ENCODE data around the gene PNMT. TPM values are rescaled to one million over a fixed set of nuclear protein-coding genes. Genes with fewer than 3 reads are reported as not detected.

PNMT gene
- total and polyA plus RNA-seq, 2 of the 13 experiments (the other 11 are each of a cell fraction or from before 2014, with no cell fraction given), result 0.25 TPM; not detected in 1

- TF ChIP-seq ZNF441 (CRISPR knock-in tag; IDR thresholded peaks at IDR 0.05; ENCODE audit: borderline replicate concordance), result no peak
- no peak for TF ChIP-seq PRDM15 (CRISPR knock-in tag; IDR thresholded peaks at IDR 0.05)
- TF ChIP-seq BCL3 (CRISPR knock-in tag; IDR thresholded peaks at IDR 0.05), result no peak
- peak; percentile 39; the same call in 1 of the 2 replicates for TF ChIP-seq KAT8 (CRISPR knock-in tag; IDR thresholded peaks at IDR 0.05)
- no peak for TF ChIP-seq EEA1 (CRISPR knock-in tag; IDR thresholded peaks at IDR 0.05; ENCODE audit: borderline replicate concordance)
- no peak for TF ChIP-seq SNAI1 (CRISPR knock-in tag; IDR thresholded peaks at IDR 0.05; ENCODE audit: borderline replicate concordance)
- TF ChIP-seq HIC2 (CRISPR knock-in tag; IDR thresholded peaks at IDR 0.05; ENCODE audit: low read depth), result no peak
- no peak for TF ChIP-seq GATA4 (IDR thresholded peaks at IDR 0.05; ENCODE audit: borderline replicate concordance, low read depth)
- no peak for TF ChIP-seq JARID2 (CRISPR knock-in tag; IDR thresholded peaks at IDR 0.05; ENCODE audit: insufficient replicate concordance)
- TF ChIP-seq RBFOX2 (IDR thresholded peaks at IDR 0.05; ENCODE audit: low read depth, low read length), result no peak
- no peak for TF ChIP-seq MAFF (IDR thresholded peaks at IDR 0.05; ENCODE audit: low read depth, low read length)
- no peak for TF ChIP-seq ZNF891 (CRISPR knock-in tag; IDR thresholded peaks at IDR 0.05)
- TF ChIP-seq SRSF9 (IDR thresholded peaks at IDR 0.05; ENCODE audit: borderline replicate concordance, insufficient read depth, low read depth, low read length, poor library complexity, severe bottlenecking), result no peak
- TF ChIP-seq ZFP41 (CRISPR knock-in tag; IDR thresholded peaks at IDR 0.05; ENCODE audit: borderline replicate concordance), result no peak
- TF ChIP-seq ZNF281 (CRISPR knock-in tag; IDR thresholded peaks at IDR 0.05; ENCODE audit: borderline replicate concordance), result peak; percentile 33; the same call in 1 of the 2 replicates
- no peak for TF ChIP-seq GRHL1 (CRISPR knock-in tag; conservative IDR thresholded peaks at IDR 0.05)
- TF ChIP-seq GABPB1 (CRISPR knock-in tag; IDR thresholded peaks at IDR 0.05), result peak; percentile 46; the same call in 1 of the 2 replicates
These were observed 36.9 kb upstream of the PNMT start (continued) for GRCh38 chr17:39631403-39631802.
